ENCODE results near the gene RELN. TPM values are rescaled to one million over a fixed set of nuclear protein-coding genes. Genes with fewer than 3 reads are reported as not detected.
"Not testable (repeated sequence)": the region's sequence is repeated elsewhere in the genome, so short reads cannot be mapped to it uniquely, and the experiment has no call there.

RELN gene
- total RNA-seq, 1 experiment from 2014 or later, result 0.20 TPM

- ATAC-seq (no peak), DNase-seq (ENCODE audit: low spot score) (no peak)
- Mint-ChIP-seq H3K36me3 (no peaks in the 10 kb centered on the region), H3K27ac (no peak overlapping the region), H3K4me3 (no peak overlapping the region), H3K9me3 (peaks cover 14% of the 10 kb centered on the region), H3K4me1 (no peaks in the 10 kb centered on the region), H3K27me3 (ENCODE audit: low read depth) (no peaks in the 10 kb centered on the region)
- TF ChIP-seq CBFB (CRISPR knock-in tag; IDR thresholded peaks at IDR 0.05; ENCODE audit: low read depth) (no peak), ZNF512 (CRISPR knock-in tag; IDR thresholded peaks at IDR 0.05; ENCODE audit: borderline replicate concordance) (no peak), OVOL2 (CRISPR knock-in tag; IDR thresholded peaks at IDR 0.05; ENCODE audit: borderline replicate concordance) (no peak), TEAD4 (CRISPR knock-in tag; IDR thresholded peaks at IDR 0.05) (no peak), ERG (CRISPR knock-in tag; IDR thresholded peaks at IDR 0.05) (no peak), GABPB1 (CRISPR knock-in tag; IDR thresholded peaks at IDR 0.05) (no peak), IRF2 (CRISPR knock-in tag; IDR thresholded peaks at IDR 0.05; ENCODE audit: borderline replicate concordance, low read depth) (no peak), ZNF232 (CRISPR knock-in tag; IDR thresholded peaks at IDR 0.05) (no peak), TEAD1 (CRISPR knock-in tag; IDR thresholded peaks at IDR 0.05) (no peak), NFATC4 (CRISPR knock-in tag; IDR thresholded peaks at IDR 0.05) (no peak), JUN (CRISPR knock-in tag; IDR thresholded peaks at IDR 0.05) (no peak)
- TF ChIP-seq, protein P1, sequence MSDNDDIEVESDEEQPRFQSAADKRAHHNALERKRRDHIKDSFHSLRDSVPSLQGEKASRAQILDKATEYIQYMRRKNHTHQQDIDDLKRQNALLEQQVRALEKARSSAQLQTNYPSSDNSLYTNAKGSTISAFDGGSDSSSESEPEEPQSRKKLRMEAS (CRISPR knock-in tag; IDR thresholded peaks at IDR 0.05), result no peak
- TF ChIP-seq, protein P2, sequence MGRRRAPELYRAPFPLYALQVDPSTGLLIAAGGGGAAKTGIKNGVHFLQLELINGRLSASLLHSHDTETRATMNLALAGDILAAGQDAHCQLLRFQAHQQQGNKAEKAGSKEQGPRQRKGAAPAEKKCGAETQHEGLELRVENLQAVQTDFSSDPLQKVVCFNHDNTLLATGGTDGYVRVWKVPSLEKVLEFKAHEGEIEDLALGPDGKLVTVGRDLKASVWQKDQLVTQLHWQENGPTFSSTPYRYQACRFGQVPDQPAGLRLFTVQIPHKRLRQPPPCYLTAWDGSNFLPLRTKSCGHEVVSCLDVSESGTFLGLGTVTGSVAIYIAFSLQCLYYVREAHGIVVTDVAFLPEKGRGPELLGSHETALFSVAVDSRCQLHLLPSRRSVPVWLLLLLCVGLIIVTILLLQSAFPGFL (CRISPR knock-in tag; IDR thresholded peaks at IDR 0.05; ENCODE audit: borderline replicate concordance), result no peak
- ChIA-PET POLR2A (no interaction called here), CTCF (no interaction called here)
These were observed 166.4 kb downstream of the RELN start for GRCh38 chr7:103823084-103823483.

DNA sequence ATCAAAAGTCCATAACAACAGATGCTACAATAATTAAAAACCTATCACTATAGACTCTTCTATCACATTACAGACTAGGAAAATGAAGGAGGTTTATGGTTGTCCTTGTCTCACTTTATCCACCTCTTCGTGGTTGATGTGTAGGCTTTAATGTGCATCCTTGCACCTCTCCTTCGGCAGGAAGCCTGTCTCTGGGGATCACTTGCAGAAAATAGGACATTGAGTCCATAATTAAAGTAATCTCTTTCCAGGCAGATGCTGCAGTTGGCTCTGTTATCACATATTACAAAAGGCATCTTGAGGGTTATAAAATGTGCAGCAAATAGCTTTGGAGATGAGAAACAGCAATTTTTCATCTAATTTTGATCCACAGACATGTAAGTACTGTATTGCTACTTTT lies 168.4 kb downstream of the RELN start:
- Mint-ChIP-seq H3K9me3 (peaks cover 14% of the 10 kb centered on the region), H3K27ac (no peak overlapping the region), H3K27me3 (ENCODE audit: low read depth) (no peaks in the 10 kb centered on the region), H3K4me1 (no peaks in the 10 kb centered on the region), H3K4me3 (no peak overlapping the region), H3K36me3 (no peaks in the 10 kb centered on the region)
- POLR2A ChIA-PET, result no interaction called here
- no peak for TF ChIP-seq PRRX2 (CRISPR knock-in tag; IDR thresholded peaks at IDR 0.05)
- CTCF ChIA-PET, result no interaction called here
- no peak for ATAC-seq
- no peak for DNase-seq (ENCODE audit: low spot score)

DNA sequence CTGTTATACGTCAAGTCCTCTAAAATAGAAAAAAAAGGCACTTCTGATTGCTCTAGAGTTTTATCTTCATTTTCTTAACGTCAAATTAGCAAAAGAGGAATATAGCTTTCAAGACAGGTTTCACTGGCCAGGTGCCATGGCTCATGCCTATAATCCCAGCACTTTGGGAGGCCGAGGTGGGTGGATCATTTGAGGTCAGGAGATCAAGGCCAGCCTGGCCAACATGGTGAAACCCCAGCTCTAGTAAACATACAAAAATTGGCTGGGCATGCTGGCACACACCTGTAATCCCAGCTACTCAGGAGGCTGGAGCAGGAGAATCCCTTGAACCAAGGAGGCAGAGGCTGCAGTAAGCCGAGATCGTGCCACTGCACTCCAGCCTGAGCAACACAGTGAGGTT lies 173.5 kb downstream of the RELN start:
- ATAC-seq; H3K4me3 Mint-ChIP-seq; H3K27ac Mint-ChIP-seq; H3K9me3 Mint-ChIP-seq; H3K36me3 Mint-ChIP-seq; H3K27me3 Mint-ChIP-seq (ENCODE audit: low read depth); POLR2A ChIA-PET; CTCF ChIA-PET; DNase-seq (ENCODE audit: low spot score): not testable (repeated sequence)
- peaks cover 17% of the 10 kb centered on the region for H3K4me1 Mint-ChIP-seq

GRCh38 chr7:103813970-103814369 lies 175.5 kb downstream of the RELN start:
- H3K4me1 Mint-ChIP-seq, result peaks cover 34% of the 10 kb centered on the region
- CTCF ChIA-PET, result no interaction called here
- ATAC-seq, result no peak
- no peak for DNase-seq (ENCODE audit: low spot score)
- no peaks in the 10 kb centered on the region for H3K27me3 Mint-ChIP-seq (ENCODE audit: low read depth)
- H3K27ac Mint-ChIP-seq, result no peak overlapping the region
- H3K36me3 Mint-ChIP-seq, result no peaks in the 10 kb centered on the region
- POLR2A ChIA-PET, result interaction anchor here (0.8 kb wide), 1 partner anchor 235 kb away, joined by 3 read pairs; no protein-coding TSS in a partner anchor
- no peak overlapping the region for H3K4me3 Mint-ChIP-seq
- H3K9me3 Mint-ChIP-seq, result no peaks in the 10 kb centered on the region
- no peak for TF ChIP-seq MYBL2 (CRISPR knock-in tag; IDR thresholded peaks at IDR 0.05)
- no peak for TF ChIP-seq CBFB (CRISPR knock-in tag; IDR thresholded peaks at IDR 0.05; ENCODE audit: low read depth)
- TF ChIP-seq FOXP1 (CRISPR knock-in tag; IDR thresholded peaks at IDR 0.05; ENCODE audit: borderline replicate concordance), result no peak
- no peak for TF ChIP-seq ZNF317 (CRISPR knock-in tag; IDR thresholded peaks at IDR 0.05; ENCODE audit: borderline replicate concordance, low read depth)
- TF ChIP-seq GABPB1 (CRISPR knock-in tag; IDR thresholded peaks at IDR 0.05), result no peak
- TF ChIP-seq ZNF423 (CRISPR knock-in tag; IDR thresholded peaks at IDR 0.05), result no peak
- no peak for TF ChIP-seq ZNF396 (CRISPR knock-in tag; IDR thresholded peaks at IDR 0.05; ENCODE audit: borderline replicate concordance)
- no peak for TF ChIP-seq AR (CRISPR knock-in tag; IDR thresholded peaks at IDR 0.05)
- TF ChIP-seq, protein P3, sequence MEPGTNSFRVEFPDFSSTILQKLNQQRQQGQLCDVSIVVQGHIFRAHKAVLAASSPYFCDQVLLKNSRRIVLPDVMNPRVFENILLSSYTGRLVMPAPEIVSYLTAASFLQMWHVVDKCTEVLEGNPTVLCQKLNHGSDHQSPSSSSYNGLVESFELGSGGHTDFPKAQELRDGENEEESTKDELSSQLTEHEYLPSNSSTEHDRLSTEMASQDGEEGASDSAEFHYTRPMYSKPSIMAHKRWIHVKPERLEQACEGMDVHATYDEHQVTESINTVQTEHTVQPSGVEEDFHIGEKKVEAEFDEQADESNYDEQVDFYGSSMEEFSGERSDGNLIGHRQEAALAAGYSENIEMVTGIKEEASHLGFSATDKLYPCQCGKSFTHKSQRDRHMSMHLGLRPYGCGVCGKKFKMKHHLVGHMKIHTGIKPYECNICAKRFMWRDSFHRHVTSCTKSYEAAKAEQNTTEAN (CRISPR knock-in tag; IDR thresholded peaks at IDR 0.05), result no peak
